22Rv1 (cell line): Measurements from ENCODE around the gene KDM3B.

Experiments
- H3K27ac ChIP-seq: fragments of 450-650 bp; 2 replicates; pipeline ENCODE4 v1.5.1; 2017
- CTCF ChIP-seq: fragments of 450-650 bp; IDR thresholded peaks from 2 replicates; pipeline ENCODE4 v1.5.1; 2017; ENCODE audit warnings: mild to moderate bottlenecking
- ZFX ChIP-seq: fragments of 450-650 bp; IDR thresholded peaks from 2 replicates; pipeline ENCODE4 v1.6.1; 2017; ENCODE audit warnings: antibody characterized with exemption, borderline replicate concordance

The KDM3B gene

GRCh38 chr5:138351517-138351916, 968 bp upstream of the KDM3B start:
- peak overlapping the region; percentile 81; the same call in 1 of the 2 replicates for H3K27ac ChIP-seq
- no peak for TF ChIP-seq ZFX
- TF ChIP-seq CTCF = no peak

GRCh38 chr5:138352722-138353559, 456 bp downstream of the KDM3B start:
- H3K27ac ChIP-seq = peak overlapping the region; percentile 81
- TF ChIP-seq CTCF (peak; percentile 70), ZFX (no peak)

- H3K27ac ChIP-seq = peak overlapping the region; percentile 81
- TF ChIP-seq ZFX (no peak), CTCF (no peak)
These were observed 1.1 kb downstream of the KDM3B start for GRCh38 chr5:138353560-138354080.

- peak overlapping the region; percentile 81 for H3K27ac ChIP-seq
- no peak for TF ChIP-seq ZFX
- TF ChIP-seq CTCF = no peak
These were observed 1.9 kb downstream of the KDM3B start for GRCh38 chr5:138354387-138354786.

- no peak for TF ChIP-seq CTCF
- no peak for TF ChIP-seq ZFX
- no peak overlapping the region for H3K27ac ChIP-seq
These were observed 2.5 kb downstream of the KDM3B start for GRCh38 chr5:138354926-138355378.

- TF ChIP-seq CTCF (no peak), ZFX (no peak)
- H3K27ac ChIP-seq = no peak overlapping the region
These were observed 7.1 kb downstream of the KDM3B start for GRCh38 chr5:138359621-138360020.

GRCh38 chr5:138360941-138361452, 8.5 kb downstream of the KDM3B start:
- H3K27ac ChIP-seq = no peak overlapping the region; the same call in 1 of the 2 replicates
- TF ChIP-seq ZFX = no peak
- TF ChIP-seq CTCF = no peak
